Thyroid gland (tissue), 4 donors: Measurements from ENCODE around the gene B9D1. TPM values are rescaled to one million over a fixed set of nuclear protein-coding genes. Genes with fewer than 3 reads are reported as not detected.

Experiments
- DNase-seq, 2 donors: peaks; one replicate each; pipeline ENCODE4 v3.0.0-alpha.2; 2019
- H3K27ac ChIP-seq, 3 donors: fragments of 200-600 bp; sonication (generic); 1 replicate in 2 of 3; 2 replicates in 1 of 3; pipeline ENCODE4 v1.5.1; 2016 to 2019; ENCODE audit warnings: mild to moderate bottlenecking in 1 of 3, moderate library complexity in 1 of 3
- H3K27me3 ChIP-seq: fragments of 200-600 bp; sonication (generic); one replicate; pipeline ENCODE4 v1.5.1; 2019
- H3K36me3 ChIP-seq, 2 donors: fragments of 200-600 bp; sonication (generic); one replicate each; pipeline ENCODE4 v1.5.1; 2016 to 2019
- H3K4me1 ChIP-seq, 2 donors: fragments of 200-600 bp; sonication (generic); one replicate each; pipeline ENCODE4 v1.5.1; 2017 to 2019
- H3K4me3 ChIP-seq, 3 donors: fragments of 200-600 bp; sonication (generic); replicated peaks in 1 of 3; 1 replicate in 2 of 3; 2 replicates in 1 of 3; pipeline ENCODE4 v1.5.1; 2016; ENCODE audit warnings: mild to moderate bottlenecking in 1 of 3
- H3K9me3 ChIP-seq: fragments of 200-600 bp; sonication (generic); one replicate; pipeline ENCODE4 v1.5.1; 2017
- CTCF ChIP-seq, 6 experiments: fragments of 200-600 bp in 3 of 6; fragments of 450-650 bp in 3 of 6; sonication (generic) in 3 of 6; IDR thresholded peaks; one replicate each; pipeline ENCODE4 v1.5.1; 2016 to 2019; ENCODE audit warnings: antibody characterized with exemption in 6 of 6, mild to moderate bottlenecking in 2 of 6, inconsistent platforms in 1 of 6, moderate library complexity in 1 of 6
- POLR2A ChIP-seq, 2 donors: fragments of 450-650 bp; IDR thresholded peaks; one replicate each; pipeline ENCODE4 v1.6.1; 2017; ENCODE audit warnings: antibody characterized with exemption in 2 of 2, mild to moderate bottlenecking in 2 of 2, moderate library complexity in 1 of 2
- WGBS, 2 donors: methylation state at CpG; one replicate each; pipeline ENCODE4 v1.1.5; 2017; 5-methylcytosine and 5-hydroxymethylcytosine counted together
- intact Hi-C: fragments of 100-400 bp; cut with DNase I; formaldehyde crosslinking; loops from one replicate; pipeline ENCODE4 v1.15.1; 2023
- total RNA-seq, 4 donors: library from RNA; depleted of rRNA; stranded (reverse); fragments of >200 nt; gene quantifications; one replicate each; pipeline ENCODE4 v1.2.3, GENCODE V29; 2016

Gene B9D1
- total RNA-seq, 4 donors from 2014 or later = 45.0 to 104 (median 90.3) TPM

- Histone ChIP-seq H3K4me1 (no peaks in the 10 kb centered on the region), H3K4me3 (no peak overlapping the region), H3K27ac (no peak overlapping the region), H3K36me3 (no peaks in the 10 kb centered on the region), H3K27me3 (no peaks in the 10 kb centered on the region), H3K9me3 (no peaks in the 10 kb centered on the region)
- DNase-seq = no peak
- TF ChIP-seq CTCF (IDR thresholded peaks at IDR 0.05) (no peak), POLR2A (IDR thresholded peaks at IDR 0.05) (no peak)
- WGBS, 2 donors = 80 to 93% methylated on average over 3 of the region's 3 CpGs
- intact Hi-C loops = no loop called here
These were observed 47.0 kb upstream of the B9D1 start for GRCh38 chr17:19409509-19409908.

GRCh38 chr17:19409066-19409465, 46.5 kb upstream of the B9D1 start:
- no peaks in the 10 kb centered on the region for H3K4me1 ChIP-seq
- no peak for DNase-seq
- H3K9me3 ChIP-seq = no peaks in the 10 kb centered on the region
- no peaks in the 10 kb centered on the region for H3K36me3 ChIP-seq
- WGBS, 2 donors = 98 to 99% methylated on average over 3 of the region's 3 CpGs
- TF ChIP-seq POLR2A (IDR thresholded peaks at IDR 0.05) (no peak), CTCF (IDR thresholded peaks at IDR 0.05) (no peak)
- intact Hi-C loops = no loop called here
- H3K27ac ChIP-seq = no peak overlapping the region
- H3K27me3 ChIP-seq = no peaks in the 10 kb centered on the region
- no peak overlapping the region for H3K4me3 ChIP-seq

- Histone ChIP-seq H3K27ac (no peak overlapping the region), H3K9me3 (no peaks in the 10 kb centered on the region), H3K36me3 (no peaks in the 10 kb centered on the region), H3K4me3 (no peak overlapping the region), H3K27me3 (no peaks in the 10 kb centered on the region), H3K4me1 (no peaks in the 10 kb centered on the region)
- 92 to 94% methylated on average over 2 of the region's 2 CpGs for WGBS, 2 donors
- no peak for DNase-seq
- intact Hi-C loops = no loop called here
- TF ChIP-seq CTCF (IDR thresholded peaks at IDR 0.05) = no peak
- no peak for TF ChIP-seq POLR2A (IDR thresholded peaks at IDR 0.05)
These were observed 45.8 kb upstream of the B9D1 start for GRCh38 chr17:19408346-19408710.

- H3K9me3 ChIP-seq = no peaks in the 10 kb centered on the region
- DNase-seq = no peak
- no peak for TF ChIP-seq POLR2A (IDR thresholded peaks at IDR 0.05)
- no peak for TF ChIP-seq CTCF (IDR thresholded peaks at IDR 0.05)
- intact Hi-C loops = no loop called here
- no peak overlapping the region for H3K27ac ChIP-seq
- WGBS, 2 donors = 94 to 95% methylated on average over 7 to 10 of the region's 10 CpGs
- H3K4me1 ChIP-seq = no peaks in the 10 kb centered on the region
- H3K27me3 ChIP-seq = no peaks in the 10 kb centered on the region
- H3K4me3 ChIP-seq = no peak overlapping the region
- H3K36me3 ChIP-seq = no peaks in the 10 kb centered on the region
These were observed 45.2 kb upstream of the B9D1 start for GRCh38 chr17:19407601-19408345.

GRCh38 chr17:19405114-19405513, 42.6 kb upstream of the B9D1 start:
- 91% methylated on average over 5 of the region's 5 CpGs for WGBS, 2 donors
- TF ChIP-seq CTCF (IDR thresholded peaks at IDR 0.05) (no peak), POLR2A (IDR thresholded peaks at IDR 0.05) (no peak)
- H3K4me1 ChIP-seq = no peaks in the 10 kb centered on the region
- no peaks in the 10 kb centered on the region for H3K36me3 ChIP-seq
- no peak for DNase-seq
- H3K9me3 ChIP-seq = no peaks in the 10 kb centered on the region
- H3K27me3 ChIP-seq = no peaks in the 10 kb centered on the region
- no peak overlapping the region for H3K4me3 ChIP-seq
- H3K27ac ChIP-seq = no peak overlapping the region
- intact Hi-C loops = no loop called here
